ENCODE data around the gene TENT4B.

TENT4B gene

DNA sequence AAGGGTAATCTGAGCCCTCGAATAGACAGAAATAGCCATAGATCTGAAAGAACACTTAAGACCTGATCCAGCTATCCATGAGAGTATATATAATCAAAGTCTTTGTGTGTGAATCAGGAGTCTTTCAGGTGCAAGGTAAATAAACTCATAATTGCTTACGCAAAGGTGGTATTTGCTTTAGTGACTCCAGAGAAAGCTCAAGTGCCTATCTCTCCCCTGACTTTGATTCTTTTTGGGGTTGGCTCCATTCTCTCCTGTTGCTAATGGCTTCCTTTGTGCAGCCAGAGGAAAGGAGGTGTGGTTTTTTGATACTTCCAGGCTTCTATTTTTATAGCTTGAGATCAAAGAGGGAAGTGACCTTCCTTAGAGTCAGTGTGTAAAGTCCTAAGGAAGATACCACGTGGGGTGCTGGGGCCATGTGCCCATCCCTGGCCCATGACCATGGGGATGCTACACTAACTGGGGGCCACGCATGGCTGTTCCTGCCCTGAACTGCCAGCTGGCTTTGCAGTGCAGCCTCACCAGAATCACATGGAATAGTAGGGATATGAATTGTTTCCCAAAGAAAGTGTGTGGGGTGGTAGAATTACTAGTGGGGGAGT, 45.8 kb downstream of the TENT4B start:
- DNase-seq, result no peak

DNA sequence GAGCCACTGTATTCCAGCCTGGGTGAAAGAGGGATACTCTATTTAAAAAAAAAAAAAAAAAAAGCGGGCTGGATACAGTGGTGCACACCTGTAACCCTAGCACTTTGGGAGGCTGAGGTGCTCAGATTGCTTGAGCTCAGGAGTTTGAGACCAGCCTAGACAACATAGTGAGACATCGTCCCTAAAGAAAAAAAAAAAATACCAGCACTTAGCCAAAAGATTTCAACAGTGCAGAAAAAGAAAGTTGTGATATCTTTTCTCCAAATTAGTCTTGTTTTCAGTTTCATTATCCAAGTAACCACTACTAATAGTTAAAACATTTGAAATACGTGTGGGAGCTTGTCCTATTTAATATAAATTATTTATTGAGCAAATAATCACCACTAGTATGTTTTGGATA, 48.7 kb downstream of the TENT4B start:
- no peak for DNase-seq

DNA sequence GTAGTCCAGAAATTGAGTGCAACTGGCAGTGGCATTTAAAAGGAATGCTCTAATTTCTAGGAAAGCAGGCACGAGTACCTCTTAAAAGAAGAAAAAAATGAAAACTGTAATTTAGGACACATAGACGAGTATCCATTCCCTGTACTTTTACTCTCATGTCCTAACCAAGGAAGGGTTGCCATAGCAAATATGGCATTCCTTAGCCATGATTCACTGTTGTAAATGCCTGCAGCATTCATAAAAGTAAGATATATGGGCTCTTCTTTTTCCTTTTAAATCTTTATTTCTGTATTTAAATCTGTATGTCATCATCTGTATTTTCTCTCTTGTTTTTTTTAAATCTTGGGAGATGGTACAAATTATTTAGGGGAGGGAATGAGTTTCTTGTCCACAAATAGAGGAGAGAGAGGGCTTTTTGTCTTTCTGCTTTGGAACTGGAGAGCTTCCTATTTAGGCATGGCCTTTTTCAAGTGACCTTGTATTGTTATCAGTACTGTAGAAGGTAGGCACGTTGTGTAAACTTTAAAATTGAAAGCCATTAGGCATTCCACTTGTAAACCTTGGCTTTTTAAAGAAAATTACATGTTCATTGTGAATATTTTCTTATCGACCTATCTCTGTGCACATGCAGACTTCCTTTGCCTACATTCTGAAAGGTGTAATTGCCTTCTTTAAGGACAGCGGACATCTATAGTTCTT, 50.0 kb downstream of the TENT4B start:
- DNase-seq, result no peak

DNA sequence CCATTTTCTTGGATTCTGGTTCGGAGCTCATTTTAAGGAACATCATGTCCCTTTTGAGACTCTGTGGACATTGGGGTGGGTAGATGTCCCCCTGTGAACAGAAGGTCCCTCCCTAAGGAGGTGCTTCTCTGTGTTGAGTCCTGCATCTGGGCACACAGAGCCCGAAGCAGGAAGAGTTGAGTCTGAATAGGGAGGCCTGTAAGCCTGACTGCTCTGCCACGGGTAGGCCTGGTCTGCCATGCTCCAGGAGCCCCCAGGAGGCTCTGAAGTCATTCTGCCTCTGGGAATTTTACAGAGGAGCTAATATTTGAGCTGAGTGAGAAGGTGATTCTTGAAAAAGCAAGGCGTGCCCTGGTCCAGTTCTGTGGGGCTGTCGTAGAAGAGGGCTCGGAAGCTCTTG, 50.6 kb downstream of the TENT4B start:
- DNase-seq, result no peak

- DNase-seq, result no peak
Observed at GRCh38 chr16:50204453-50205108, 51.5 kb downstream of the TENT4B start.

DNA sequence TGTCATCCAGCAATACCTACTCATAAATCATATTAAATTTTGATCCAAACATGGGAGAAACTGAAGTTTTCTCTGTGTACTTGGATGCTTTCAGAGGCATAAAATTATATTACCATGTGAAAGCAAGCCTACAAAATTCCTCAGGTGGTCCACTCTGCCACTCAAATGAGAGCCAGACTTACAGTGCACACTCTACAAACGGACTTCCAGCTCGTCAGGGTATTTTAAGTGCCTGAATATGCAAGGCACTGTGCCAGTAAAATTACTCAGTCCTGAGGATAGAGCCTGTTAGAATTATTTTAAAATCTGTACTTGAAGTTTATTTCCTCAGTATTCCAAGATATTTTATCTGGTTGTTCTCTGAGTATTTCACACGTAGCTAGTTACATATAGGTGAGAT, 54.5 kb downstream of the TENT4B start:
- DNase-seq, result no peak

- DNase-seq, result no peak
Observed at GRCh38 chr16:50208460-50208931, 55.4 kb downstream of the TENT4B start.

DNA sequence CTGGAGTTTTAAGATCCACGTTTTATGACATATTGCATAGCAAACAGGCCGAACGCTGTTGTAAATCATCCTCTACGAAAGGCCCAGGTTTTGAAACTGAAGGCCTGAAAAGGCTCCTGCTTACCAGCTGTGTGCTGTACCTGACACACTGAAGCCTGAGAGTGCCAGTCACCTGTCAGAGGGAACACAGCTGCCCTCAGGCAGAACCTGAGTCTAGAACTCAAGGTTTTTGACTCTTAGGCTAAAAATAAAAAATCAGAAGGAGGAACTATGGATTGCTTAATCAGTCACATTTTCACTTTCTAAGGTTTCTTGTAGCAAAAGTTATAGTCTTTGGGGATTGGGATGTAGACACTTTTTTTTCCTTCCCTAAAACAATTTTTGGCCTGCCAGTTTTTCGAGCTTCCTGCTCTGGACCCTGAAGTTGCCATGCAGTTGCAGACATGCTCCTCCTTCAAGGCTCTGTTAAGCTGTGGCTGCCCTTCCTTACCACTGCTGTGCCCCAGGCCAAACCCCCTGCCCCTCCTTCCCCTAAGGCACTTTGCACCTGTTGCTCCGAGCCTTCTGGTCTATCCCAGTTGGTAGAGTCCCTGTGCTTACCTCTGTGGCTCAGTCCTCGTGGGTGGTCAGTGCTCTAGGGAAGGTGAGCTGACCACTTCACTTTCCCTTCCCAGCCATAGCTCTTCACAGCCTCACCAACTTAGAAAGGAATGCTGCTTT, 56.6 kb downstream of the TENT4B start:
- DNase-seq, result no peak

DNA sequence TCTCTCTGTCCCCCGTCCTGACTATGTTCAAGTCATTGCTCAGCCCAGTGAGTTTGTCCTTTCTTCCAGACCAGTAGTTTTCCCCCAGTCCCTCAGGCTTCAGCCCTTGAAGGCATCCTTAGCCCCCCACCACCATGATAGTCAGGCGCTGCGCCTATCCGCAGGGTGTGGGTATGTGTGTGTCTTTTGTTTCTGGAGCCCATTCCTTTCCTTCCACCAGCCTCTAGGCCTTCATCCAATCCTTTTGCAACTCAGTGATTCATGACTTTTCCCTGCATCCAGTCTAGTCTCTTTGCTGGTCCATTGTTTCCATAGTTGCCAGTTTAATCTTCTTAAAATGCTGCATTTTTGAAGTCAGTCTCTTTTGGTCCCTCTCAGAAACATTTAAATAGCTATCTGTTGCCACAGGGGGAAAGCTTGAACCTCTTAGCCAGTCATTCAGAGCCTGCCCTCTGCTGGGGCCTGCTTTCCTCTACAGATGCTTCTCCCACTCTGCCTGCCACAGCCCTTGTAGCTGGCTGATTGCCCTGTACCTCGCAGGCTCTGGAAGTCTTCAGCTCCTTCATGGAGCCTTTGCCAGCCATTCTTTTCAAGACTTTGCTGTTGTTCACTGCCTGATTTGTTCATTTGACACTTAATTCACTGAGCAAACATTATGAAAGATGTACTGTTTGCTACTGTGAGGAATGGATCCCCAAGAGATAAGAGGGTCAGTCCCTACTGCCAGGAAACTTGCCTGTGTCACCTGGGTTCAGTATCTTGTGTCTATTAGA, 57.3 kb downstream of the TENT4B start:
- peak; percentile 33 for DNase-seq

DNA sequence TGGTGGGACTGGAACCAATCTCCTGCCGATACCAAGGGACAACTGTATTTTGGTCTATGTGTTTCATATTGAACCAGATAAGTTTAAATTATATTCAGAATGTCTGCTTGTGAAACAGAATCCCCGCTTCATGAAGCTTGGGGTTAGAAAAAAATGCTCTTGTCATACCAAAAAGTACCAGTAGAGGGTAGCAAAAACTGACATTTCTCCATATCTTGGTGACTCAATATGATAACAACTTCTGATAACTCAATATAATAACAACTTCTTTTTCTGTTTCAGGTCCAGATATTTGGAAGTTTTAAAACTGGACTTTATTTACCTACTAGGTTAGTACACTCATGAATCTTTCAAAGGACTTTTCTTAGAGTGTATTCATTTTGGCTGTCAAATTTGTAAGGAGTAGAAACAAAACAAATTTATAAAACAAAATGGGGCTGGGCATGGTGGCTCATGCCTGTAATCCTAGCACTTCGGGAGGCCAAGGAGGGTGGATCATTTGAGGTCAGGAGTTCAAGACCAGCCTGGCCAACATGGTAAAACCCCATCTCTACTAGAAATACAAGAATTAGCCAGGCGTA, 60.9 kb downstream of the TENT4B start:
- no peak for DNase-seq

DNA sequence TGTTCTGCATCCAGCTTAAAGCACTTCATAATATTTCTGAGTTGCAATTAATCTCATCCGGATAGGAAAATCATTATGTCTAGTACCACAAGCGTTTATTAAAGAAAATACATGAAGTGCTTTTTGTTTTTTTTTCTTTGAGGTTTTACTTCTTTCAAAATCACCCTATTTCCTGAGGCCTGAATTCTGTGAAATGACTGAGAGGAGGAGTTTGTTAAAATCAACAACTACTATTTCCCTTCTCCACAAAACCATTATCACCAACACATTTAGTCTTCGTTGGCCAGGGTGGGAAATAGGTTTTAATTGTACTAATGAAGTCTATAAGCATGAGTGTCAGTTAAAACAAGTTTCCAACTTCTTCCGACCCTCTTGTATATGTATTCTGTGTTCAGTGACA, 62.6 kb downstream of the TENT4B start:
- DNase-seq, result no peak

GRCh38 chr16:50216231-50216630, 63.1 kb downstream of the TENT4B start:
- DNase-seq, result no peak

GRCh38 chr16:50219402-50219975, 66.4 kb downstream of the TENT4B start:
- DNase-seq, result no peak

GRCh38 chr16:50224286-50224685, 71.2 kb downstream of the TENT4B start:
- DNase-seq, result no peak

- no peak for DNase-seq
Observed at GRCh38 chr16:50227120-50227519, 74.0 kb downstream of the TENT4B start.

DNA sequence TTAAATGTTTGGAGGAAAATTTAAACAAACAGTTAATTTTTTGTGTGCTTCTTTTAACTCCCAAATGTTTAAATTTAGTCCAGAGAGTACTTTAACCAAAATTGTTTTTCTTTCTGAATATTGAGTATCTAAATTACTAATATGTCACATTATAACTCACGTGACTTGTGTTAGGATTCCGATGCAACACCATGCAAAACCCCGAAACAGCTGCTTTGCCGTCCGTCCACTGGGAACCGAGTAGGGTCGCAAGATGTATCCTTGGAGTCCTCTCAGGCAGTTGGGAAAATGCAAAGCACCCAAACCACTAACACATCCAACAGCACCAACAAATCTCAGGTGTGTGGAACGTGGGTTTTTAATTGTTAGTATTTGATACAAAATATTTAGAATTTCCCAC, 74.6 kb downstream of the TENT4B start:
- DNase-seq, result no peak

- DNase-seq, result no peak
Observed at GRCh38 chr16:50228364-50228868, 75.3 kb downstream of the TENT4B start.

GRCh38 chr16:50229149-50229726, 76.1 kb downstream of the TENT4B start:
- no peak for DNase-seq

DNA sequence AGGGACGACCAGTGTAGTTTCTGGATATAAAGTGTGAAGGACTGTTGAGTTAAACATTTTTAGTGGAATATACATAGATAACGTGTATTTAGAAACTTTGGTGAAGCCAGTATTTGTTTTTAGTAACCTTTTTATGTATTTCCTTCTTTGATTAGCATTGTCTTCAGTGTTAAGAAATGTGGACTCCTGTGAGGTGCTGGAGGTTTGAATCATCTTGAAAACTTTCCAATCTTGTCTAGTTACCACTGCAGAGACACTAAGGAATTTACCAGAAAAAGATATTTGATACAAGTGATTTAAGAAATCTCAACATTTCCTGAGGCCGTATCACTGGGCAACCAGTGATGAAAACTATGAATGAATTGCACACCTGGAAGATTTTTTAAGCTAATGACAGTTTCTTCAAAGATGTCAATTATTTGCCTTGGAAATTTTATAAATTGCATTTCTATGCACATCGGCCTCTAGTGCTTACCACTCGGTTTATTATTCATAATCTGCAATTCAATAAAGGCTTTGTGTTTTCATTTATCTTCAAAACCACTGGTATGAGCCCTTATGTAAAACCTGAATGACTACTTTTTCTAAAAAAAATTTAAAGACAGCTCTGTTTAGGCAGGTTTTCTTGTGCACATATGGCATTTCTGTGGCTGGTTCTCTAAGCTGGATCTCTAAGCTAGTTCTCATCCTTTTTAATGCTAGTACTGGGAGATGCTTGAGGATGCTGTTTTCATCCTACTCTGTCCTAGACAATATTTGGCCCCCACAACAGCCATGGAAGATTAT, 81.9 kb downstream of the TENT4B start:
- no peak for DNase-seq

DNA sequence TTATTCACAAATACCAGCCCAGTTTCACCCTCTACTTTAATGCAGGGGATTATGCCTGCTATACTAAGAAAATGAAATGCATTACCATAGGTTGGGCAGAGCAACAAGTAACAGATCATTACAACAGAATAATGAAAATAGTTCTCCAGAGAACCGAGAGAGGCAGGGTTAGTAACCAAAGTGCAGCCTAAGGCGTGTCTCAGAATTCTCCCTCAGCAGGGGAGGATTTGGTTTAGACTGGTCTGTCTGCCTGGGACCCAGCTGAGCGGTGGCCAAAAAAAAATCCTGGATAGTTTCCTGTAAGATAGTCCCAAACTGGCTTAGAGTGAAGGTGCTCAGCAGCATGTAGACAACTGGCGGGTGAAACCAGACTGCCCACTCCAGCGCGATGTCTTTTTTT, 82.5 kb downstream of the TENT4B start:
- DNase-seq, result no peak

DNA sequence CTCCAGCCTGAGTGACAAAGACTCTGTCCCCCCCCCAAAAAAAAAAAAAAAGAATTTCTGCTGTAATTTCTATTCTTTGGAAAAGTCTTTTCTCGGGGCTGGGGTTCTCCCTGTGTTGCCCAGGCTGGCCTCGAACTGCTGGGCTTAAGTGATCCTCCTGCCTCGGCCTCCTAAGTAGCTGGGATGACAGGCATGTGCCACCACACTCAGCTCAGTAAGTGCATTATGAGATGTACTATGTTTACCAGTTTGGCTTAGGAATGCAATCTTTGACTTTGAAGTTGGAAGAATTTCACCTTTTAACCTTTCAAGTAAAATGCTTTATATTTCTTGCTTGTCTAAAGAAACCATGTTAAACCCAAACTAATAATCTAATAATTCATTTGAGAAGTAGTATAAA, 85.2 kb downstream of the TENT4B start:
- DNase-seq, result no peak
